GM18867 (cell line): ENCODE measurements around the gene TGIF2LY.
"Not testable (repeated sequence)": the region's sequence is repeated elsewhere in the genome, so short reads cannot be mapped to it uniquely, and the experiment has no call there.

ENCODE experiments used
- ATAC-seq: cut with Tn5 transposase; IDR thresholded peaks from one replicate; pipeline ENCODE4 v1.9.1; 2021; ENCODE audit warnings: mild to moderate bottlenecking, moderate library complexity; ENCODE audit not compliant: unreplicated experiment

Gene TGIF2LY

GRCh38 chrY:3578767-3579166 is at the start of gene TGIF2LY:
Gene TGIF2LY (plus strand): TSS chrY:3579067. CDS start chrY:3579245, 178 bp downstream.
- not testable (repeated sequence) for ATAC-seq
